GM21723 (cell line): ENCODE results near the gene SCN8A.

Source experiments
- ATAC-seq: cut with Tn5 transposase; IDR thresholded peaks from one replicate; pipeline ENCODE4 v1.9.1; 2021; ENCODE audit warnings: mild to moderate bottlenecking, moderate library complexity; ENCODE audit not compliant: unreplicated experiment

SCN8A gene

GRCh38 chr12:51705450-51705849, 114.4 kb downstream of the SCN8A start:
- ATAC-seq, result no peak

GRCh38 chr12:51706206-51706605, 115.2 kb downstream of the SCN8A start:
- ATAC-seq, result no peak

GRCh38 chr12:51714666-51715065, 123.6 kb downstream of the SCN8A start:
- no peak for ATAC-seq

GRCh38 chr12:51717326-51717925, 126.4 kb downstream of the SCN8A start:
- no peak for ATAC-seq

- ATAC-seq, result no peak
These were observed 130.4 kb downstream of the SCN8A start for GRCh38 chr12:51721282-51721940.

- ATAC-seq, result no peak
These were observed 131.4 kb downstream of the SCN8A start for GRCh38 chr12:51722431-51722830.

- ATAC-seq, result no peak
These were observed 135.1 kb downstream of the SCN8A start for GRCh38 chr12:51726161-51726560.

- ATAC-seq, result no peak
These were observed 135.9 kb downstream of the SCN8A start for GRCh38 chr12:51726931-51727330.

GRCh38 chr12:51729331-51729730, 138.3 kb downstream of the SCN8A start:
- ATAC-seq, result no peak

GRCh38 chr12:51730745-51731144, 139.7 kb downstream of the SCN8A start:
- no peak for ATAC-seq

GRCh38 chr12:51740536-51740935, 149.5 kb downstream of the SCN8A start:
- ATAC-seq, result no peak

GRCh38 chr12:51744235-51744634, 153.2 kb downstream of the SCN8A start:
- ATAC-seq, result no peak

- no peak for ATAC-seq
These were observed 153.9 kb downstream of the SCN8A start for GRCh38 chr12:51744957-51745356.

- no peak for ATAC-seq
These were observed 155.4 kb downstream of the SCN8A start for GRCh38 chr12:51746416-51746815.

GRCh38 chr12:51748235-51748634, 157.2 kb downstream of the SCN8A start:
- no peak for ATAC-seq

- ATAC-seq, result no peak
These were observed 158.4 kb downstream of the SCN8A start for GRCh38 chr12:51749206-51749985.

- no peak for ATAC-seq
These were observed 158.9 kb downstream of the SCN8A start for GRCh38 chr12:51749986-51750317.

- ATAC-seq, result no peak
These were observed 160.6 kb downstream of the SCN8A start for GRCh38 chr12:51751661-51752060.

- ATAC-seq, result no peak
These were observed 161.3 kb downstream of the SCN8A start for GRCh38 chr12:51752234-51752889.

- ATAC-seq, result no peak
These were observed 163.1 kb downstream of the SCN8A start for GRCh38 chr12:51753980-51754675.

- ATAC-seq, result no peak
These were observed 164.2 kb downstream of the SCN8A start for GRCh38 chr12:51755251-51755650.
